IMR-90 (cell line): Measurements from ENCODE around the gene MRPL3. TPM values are rescaled to one million over a fixed set of nuclear protein-coding genes. Genes with fewer than 3 reads are reported as not detected.

ENCODE experiments used
- ATAC-seq: fragments of 200-7000 bp; cut with Tn5 transposase; 2 replicates; pipeline ENCODE4 v1.9.1; 2020; ENCODE audit warnings: low read depth, mild to moderate bottlenecking, moderate library complexity
- BruUV-seq: library from RNA; stranded (reverse); fragments of 400-500 nt; replicated peaks from 2 replicates; lab custom pipeline; 2021; lab: Mats Ljungman, UMichigan
- CTCF ChIA-PET: fragments of 300-600 bp; formaldehyde crosslinking; extraction: SDS; loops from one replicate; lab custom pipeline; 2021; ENCODE audit warnings: antibody characterized with exemption; lab: Yijun Ruan, JAX
- POLR2A ChIA-PET: fragments of 300-600 bp; sonication (Branson Sonifier 250); formaldehyde crosslinking; loops from one replicate; lab custom pipeline; 2022; ENCODE audit warnings: antibody characterized with exemption; ENCODE audit not compliant: unreplicated experiment; lab: Charles Lee
- DNase-seq: peaks from one replicate; pipeline ENCODE4 v3.0.0; 2013
- H2AFZ ChIP-seq: replicated peaks from 2 replicates; pipeline ENCODE3; 2013; ENCODE audit warnings: low read length, mild to moderate bottlenecking; ENCODE audit not compliant: poor library complexity
- H2AK5ac ChIP-seq: 2 replicates; pipeline ENCODE4 v1.6.1; 2013; ENCODE audit warnings: low read depth, low read length, inconsistent platforms
- H2AK9ac ChIP-seq: replicated peaks from 2 replicates; pipeline ENCODE3; 2013; ENCODE audit warnings: mild to moderate bottlenecking, low read depth, low read length, moderate library complexity; ENCODE audit not compliant: poor library complexity
- H2BK120ac ChIP-seq: 2 replicates; pipeline ENCODE4 v1.6.1; 2013; ENCODE audit warnings: low read depth, low read length, inconsistent platforms
- H2BK15ac ChIP-seq: 3 replicates; pipeline ENCODE4 v1.6.1; 2013; ENCODE audit warnings: low read depth, low read length, inconsistent platforms
- H2BK20ac ChIP-seq: 2 replicates; pipeline ENCODE4 v1.6.1; 2013; ENCODE audit warnings: low read depth, mild to moderate bottlenecking, inconsistent platforms, low read length, moderate library complexity
- H2BK5ac ChIP-seq: 2 replicates; pipeline ENCODE4 v1.6.1; 2013; ENCODE audit warnings: mild to moderate bottlenecking, low read depth, low read length, inconsistent platforms; ENCODE audit not compliant: poor library complexity, severe bottlenecking
- H3K14ac ChIP-seq: replicated peaks from 2 replicates; pipeline ENCODE4 v1.6.1; 2013; ENCODE audit warnings: low read depth, low read length, inconsistent platforms
- H3K18ac ChIP-seq: 2 replicates; pipeline ENCODE4 v1.6.1; 2013; ENCODE audit warnings: low read depth, low read length, control low read depth
- H3K23ac ChIP-seq: 2 replicates; pipeline ENCODE4 v1.6.1; 2013; ENCODE audit warnings: low read depth, low read length, inconsistent platforms
- H3K27ac ChIP-seq: 2 replicates; pipeline ENCODE4 v1.5.1; 2013; ENCODE audit warnings: mild to moderate bottlenecking, control low read depth, low read length; ENCODE audit not compliant: insufficient read depth
- H3K27me3 ChIP-seq: 2 replicates; pipeline ENCODE4 v1.6.1; 2013; ENCODE audit warnings: low read length; ENCODE audit not compliant: control insufficient read depth, insufficient read depth
- H3K36me3 ChIP-seq: 2 replicates; pipeline ENCODE4 v1.6.1; 2013; ENCODE audit warnings: low read length, mixed read lengths; ENCODE audit not compliant: control insufficient read depth, insufficient read depth
- H3K4ac ChIP-seq: 2 replicates; pipeline ENCODE4 v1.6.1; 2013; ENCODE audit warnings: low read depth, low read length, inconsistent platforms
- H3K4me1 ChIP-seq: 2 replicates; pipeline ENCODE4 v1.6.1; 2013; ENCODE audit warnings: low read length, mixed read lengths; ENCODE audit not compliant: control insufficient read depth, insufficient read depth
- H3K4me2 ChIP-seq: 2 replicates; pipeline ENCODE4 v1.6.1; 2013; ENCODE audit warnings: low read depth, mild to moderate bottlenecking, control low read depth, low read length, moderate library complexity
- H3K4me3 ChIP-seq: 2 replicates; pipeline ENCODE4 v1.5.1; 2013; ENCODE audit warnings: low read depth, mild to moderate bottlenecking, control low read depth, low read length, moderate library complexity; ENCODE audit not compliant: insufficient read depth
- H3K56ac ChIP-seq: 2 replicates; pipeline ENCODE4 v1.6.1; 2013; ENCODE audit warnings: low read length, inconsistent platforms; ENCODE audit not compliant: insufficient read depth; ENCODE audit errors: extremely low read depth
- H3K79me1 ChIP-seq, 2 experiments: 2 replicates each; pipeline ENCODE4 v1.6.1; 2013; ENCODE audit warnings: low read length in 2 of 2, inconsistent platforms in 1 of 2, low read depth in 1 of 2
- H3K9ac ChIP-seq: 2 replicates; pipeline ENCODE4 v1.6.1; 2013; ENCODE audit warnings: low read depth, low read length, control low read depth
- H3K9me1 ChIP-seq: 2 replicates; pipeline ENCODE4 v1.6.1; 2013; ENCODE audit warnings: low read length, inconsistent platforms; ENCODE audit not compliant: insufficient read depth
- H3K9me3 ChIP-seq: 2 replicates; pipeline ENCODE4 v1.6.1; 2013; ENCODE audit warnings: low read length; ENCODE audit not compliant: control insufficient read depth, insufficient read depth
- H4K20me1 ChIP-seq: 2 replicates; pipeline ENCODE4 v1.6.1; 2013; ENCODE audit warnings: low read length, inconsistent platforms; ENCODE audit not compliant: insufficient read depth
- H4K5ac ChIP-seq: 2 replicates; pipeline ENCODE4 v1.6.1; 2013; ENCODE audit warnings: mild to moderate bottlenecking, low read depth, low read length, control low read depth
- H4K8ac ChIP-seq, 2 experiments: 2 replicates each; pipeline ENCODE4 v1.6.1; 2013; ENCODE audit warnings: low read depth in 2 of 2, low read length in 2 of 2, control low read depth in 1 of 2, inconsistent platforms in 1 of 2
- H4K91ac ChIP-seq: 2 replicates; pipeline ENCODE4 v1.6.1; 2013; ENCODE audit warnings: low read depth, low read length, inconsistent platforms; ENCODE audit not compliant: insufficient read depth
- BHLHE40 ChIP-seq: fragments of 150-350 bp; IDR thresholded peaks from 2 replicates; pipeline ENCODE4 v1.6.1; 2016; ENCODE audit warnings: mild to moderate bottlenecking, low read depth, low read length
- CEBPB ChIP-seq: IDR thresholded peaks from 2 replicates; pipeline ENCODE4 v1.6.1; 2012; ENCODE audit warnings: low read depth, low read length, improper control_type of control experiment
- CHD1 ChIP-seq: IDR thresholded peaks from 2 replicates; pipeline ENCODE4 v1.6.1; 2012; ENCODE audit warnings: low read depth, low read length, improper control_type of control experiment
- CTCF ChIP-seq: conservative IDR thresholded peaks from 2 replicates; pipeline ENCODE4 v1.5.1; 2012; ENCODE audit warnings: mild to moderate bottlenecking, low read depth, low read length, improper control_type of control experiment
- ELK1 ChIP-seq: fragments of 150-350 bp; IDR thresholded peaks from 2 replicates; pipeline ENCODE4 v1.6.1; 2016; ENCODE audit warnings: low read depth, mild to moderate bottlenecking, low read length, moderate library complexity, borderline replicate concordance
- MAFK ChIP-seq: IDR thresholded peaks from 2 replicates; pipeline ENCODE4 v1.6.1; 2012; ENCODE audit warnings: low read depth, low read length, improper control_type of control experiment
- MAZ ChIP-seq: IDR thresholded peaks from 2 replicates; pipeline ENCODE4 v1.6.1; 2012; ENCODE audit warnings: low read depth, mild to moderate bottlenecking, low read length, improper control_type of control experiment, moderate library complexity, borderline replicate concordance
- POLR2A ChIP-seq: IDR thresholded peaks from 2 replicates; pipeline ENCODE4 v1.6.1; 2012; ENCODE audit warnings: mild to moderate bottlenecking, low read depth, low read length
- RCOR1 ChIP-seq: IDR thresholded peaks from 2 replicates; pipeline ENCODE4 v1.6.1; 2012; ENCODE audit warnings: mild to moderate bottlenecking, low read length, improper control_type of control experiment; ENCODE audit not compliant: insufficient replicate concordance
- RFX5 ChIP-seq: IDR thresholded peaks from 2 replicates; pipeline ENCODE4 v1.8.0; 2012; ENCODE audit warnings: low read depth, mild to moderate bottlenecking, low read length, moderate library complexity
- SMC3 ChIP-seq: fragments of 150-350 bp; IDR thresholded peaks from 2 replicates; pipeline ENCODE4 v1.6.1; 2016; ENCODE audit warnings: low read depth, mild to moderate bottlenecking, antibody characterized with exemption, low read length, moderate library complexity
- USF2 ChIP-seq: fragments of 150-350 bp; IDR thresholded peaks from 2 replicates; pipeline ENCODE4 v1.6.1; 2017; ENCODE audit warnings: mild to moderate bottlenecking, antibody characterized with exemption, low read length, low read depth
- WGBS, 2 experiments: methylation state at CpG; one replicate each; pipeline versions ENCODE4 v1.1.5 to v1.1.7; 2013; ENCODE audit warnings: missing lambda C conversion rate in 2 of 2; ENCODE audit not compliant: insufficient read length in 1 of 2; ENCODE audit errors: extremely low coverage in 2 of 2; 5-methylcytosine and 5-hydroxymethylcytosine counted together
- dilution Hi-C: fragments of 300-500 bp; cut with HindIII; formaldehyde crosslinking; loops from one replicate; pipeline ENCODE4 v1.14.3; 2018; ENCODE audit warnings: low sequenced_read_pairs; ENCODE audit not compliant: unreplicated experiment
- in situ Hi-C: fragments of 300-500 bp; cut with MboI; formaldehyde crosslinking; loops from 3 replicates; pipeline ENCODE4 v1.14.3; 2019; ENCODE audit warnings: low sequenced_read_pairs, inconsistent platforms, mixed read lengths
- intact Hi-C: fragments of 100-400 bp; cut with micrococcal nuclease; formaldehyde crosslinking; loops from 2 replicates; pipeline ENCODE4 v1.10.0; 2022
- polyA plus RNA-seq, 3 experiments: library from polyadenylated mRNA; depleted of rRNA; stranded (reverse); fragments of >200 nt; gene quantifications; 2 replicates each; pipeline ENCODE4 v1.2.3, GENCODE V29; 2012; ENCODE audit warnings: low replicate concordance in 1 of 3
- total RNA-seq: library from RNA; depleted of rRNA; stranded (reverse); fragments of >200 nt; gene quantifications from 2 replicates; pipeline ENCODE4 v1.2.3, GENCODE V29; 2012

The MRPL3 gene
- total and polyA plus RNA-seq, 2 of the 4 experiments (the other 2 are of a cell fraction), result 107 to 206 TPM

GRCh38 chr3:131547585-131547984 is 44.8 kb upstream of the MRPL3 start:
- ATAC-seq (no peak), DNase-seq (no peak)
- no peaks in the 10 kb centered on the region for H3K36me3 ChIP-seq
- H3K9me1 ChIP-seq, result no peaks in the 10 kb centered on the region; the same call in 1 of the 2 replicates
- TF ChIP-seq MAZ, result no peak
- TF ChIP-seq SMC3, result no peak
- no peak for TF ChIP-seq BHLHE40
- TF ChIP-seq RFX5, result no peak
- no peak for TF ChIP-seq CHD1
- no peak for TF ChIP-seq CEBPB
- no peak for TF ChIP-seq CTCF
- no peak for TF ChIP-seq ELK1
- TF ChIP-seq USF2, result no peak
- no peak for TF ChIP-seq MAFK
- no peak for TF ChIP-seq POLR2A
- TF ChIP-seq RCOR1, result no peak
- no peak overlapping the region for H2AK5ac ChIP-seq
- H2AK9ac ChIP-seq, result no peak overlapping the region
- H3K56ac ChIP-seq, result no peak overlapping the region
- H3K4me2 ChIP-seq, result no peak overlapping the region
- no peaks in the 10 kb centered on the region for H3K27me3 ChIP-seq
- WGBS, 2 experiments, result no CpG with 5 or more reads among the region's 1 CpG
- no peak overlapping the region for H3K23ac ChIP-seq
- H2BK120ac ChIP-seq, result no peak overlapping the region
- H3K14ac ChIP-seq, result no peak overlapping the region
- H4K8ac ChIP-seq, result no peak overlapping the region
- H4K20me1 ChIP-seq, result no peaks in the 10 kb centered on the region
- no peak overlapping the region for H4K91ac ChIP-seq
- H4K5ac ChIP-seq, result no peak overlapping the region
- no peak overlapping the region for H2BK20ac ChIP-seq
- H2BK15ac ChIP-seq, result no peak overlapping the region
- intact Hi-C loops (no loop called here), in situ Hi-C loops (no loop called here), dilution Hi-C loops (no loop called here)
- no peak overlapping the region for H3K9ac ChIP-seq
- no peak overlapping the region for H2BK5ac ChIP-seq
- H3K4ac ChIP-seq, result no peak overlapping the region
- CTCF ChIA-PET, result interaction anchor here (0.5 to 0.6 kb wide), 2 partner anchors 249 to 289 kb away, joined by 3 read pairs; no protein-coding TSS in a partner anchor
- no peak overlapping the region for H3K27ac ChIP-seq
- no peak overlapping the region for H3K4me3 ChIP-seq
- no peak overlapping the region for H2AFZ ChIP-seq
- H3K4me1 ChIP-seq, result peaks cover 2% of the 10 kb centered on the region; the same call in 1 of the 2 replicates
- BruUV-seq, result no TSS peak
- no peak overlapping the region for H3K18ac ChIP-seq
- H3K79me1 ChIP-seq, result no peaks in the 10 kb centered on the region
- H3K9me3 ChIP-seq, result no peaks in the 10 kb centered on the region
- POLR2A ChIA-PET, result no interaction called here
